Inflammatory macrophage (primary cell): ENCODE measurements around the gene SYCE3.
"Not testable (repeated sequence)": the region's sequence is repeated elsewhere in the genome, so short reads cannot be mapped to it uniquely, and the experiment has no call there.

Experiments
- DNase-seq, 2 donors: peaks; one replicate each; pipeline ENCODE4 v3.0.0-alpha.2; 2020 to 2022
- total RNA-seq, 18 experiments: gene quantifications; one replicate each; lab custom pipeline; 2026; ENCODE audit warnings: mixed read lengths in 6 of 18, inconsistent platforms in 2 of 18; lab: John Stamatoyannopoulos, UW

The SYCE3 gene, protein sequence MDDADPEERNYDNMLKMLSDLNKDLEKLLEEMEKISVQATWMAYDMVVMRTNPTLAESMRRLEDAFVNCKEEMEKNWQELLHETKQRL
- 0 to 0.12 (median 0.06) reads per million in 18 experiments for total RNA-seq

GRCh38 chr22:50562523-50563412 lies at the start of gene SYCE3:
Gene SYCE3 (minus strand): TSS chr22:50562919. CDS start chr22:50556405, 6,514 bp downstream.
- DNase-seq = peak; percentile 96 to 97

GRCh38 chr22:50612168-50612527 lies 49.4 kb upstream of the SYCE3 start:
- DNase-seq = no peak

DNA sequence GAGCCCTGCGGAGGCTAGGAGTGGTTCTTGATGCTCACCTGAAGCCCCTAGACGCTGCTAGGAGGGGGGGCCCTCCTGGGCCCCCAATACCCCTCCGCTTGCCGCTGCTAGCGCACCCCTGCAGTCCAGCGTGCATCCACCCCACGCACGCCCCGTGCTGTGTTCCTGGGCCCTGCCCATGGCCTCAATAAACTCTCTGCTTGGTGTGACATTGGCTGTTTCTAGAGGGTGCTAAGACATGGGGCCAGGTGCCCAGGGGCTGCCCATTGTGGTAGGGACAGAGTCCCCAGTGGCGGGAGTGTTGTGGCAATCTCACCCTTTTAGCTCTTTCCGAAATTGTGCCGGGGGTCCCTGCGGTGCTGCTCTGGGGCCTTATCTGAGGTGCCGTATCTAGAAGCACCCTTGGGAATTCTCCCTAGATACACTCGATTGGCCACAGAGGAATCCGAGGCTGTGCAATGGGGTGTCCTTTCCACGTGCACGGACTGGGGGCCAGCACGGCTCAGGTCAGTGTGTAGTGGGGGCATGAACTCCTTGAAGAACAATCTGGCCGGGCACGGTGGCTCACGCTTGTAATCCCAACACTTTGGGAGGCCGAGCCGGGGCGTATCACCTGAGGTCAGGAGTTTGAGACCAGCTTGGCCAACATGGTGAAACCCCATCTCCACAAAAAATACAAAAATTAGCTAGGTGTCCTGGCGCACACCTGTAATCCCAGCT lies 48.8 kb upstream of the SYCE3 start:
- DNase-seq = no peak

- no peak for DNase-seq
Observed at GRCh38 chr22:50610581-50610980, 47.9 kb upstream of the SYCE3 start.

GRCh38 chr22:50610041-50610451 lies 47.3 kb upstream of the SYCE3 start:
- DNase-seq = no peak

GRCh38 chr22:50609599-50609998 lies 46.9 kb upstream of the SYCE3 start:
- DNase-seq = no peak

- DNase-seq = no peak
Observed at GRCh38 chr22:50608996-50609395, 46.3 kb upstream of the SYCE3 start.

DNA sequence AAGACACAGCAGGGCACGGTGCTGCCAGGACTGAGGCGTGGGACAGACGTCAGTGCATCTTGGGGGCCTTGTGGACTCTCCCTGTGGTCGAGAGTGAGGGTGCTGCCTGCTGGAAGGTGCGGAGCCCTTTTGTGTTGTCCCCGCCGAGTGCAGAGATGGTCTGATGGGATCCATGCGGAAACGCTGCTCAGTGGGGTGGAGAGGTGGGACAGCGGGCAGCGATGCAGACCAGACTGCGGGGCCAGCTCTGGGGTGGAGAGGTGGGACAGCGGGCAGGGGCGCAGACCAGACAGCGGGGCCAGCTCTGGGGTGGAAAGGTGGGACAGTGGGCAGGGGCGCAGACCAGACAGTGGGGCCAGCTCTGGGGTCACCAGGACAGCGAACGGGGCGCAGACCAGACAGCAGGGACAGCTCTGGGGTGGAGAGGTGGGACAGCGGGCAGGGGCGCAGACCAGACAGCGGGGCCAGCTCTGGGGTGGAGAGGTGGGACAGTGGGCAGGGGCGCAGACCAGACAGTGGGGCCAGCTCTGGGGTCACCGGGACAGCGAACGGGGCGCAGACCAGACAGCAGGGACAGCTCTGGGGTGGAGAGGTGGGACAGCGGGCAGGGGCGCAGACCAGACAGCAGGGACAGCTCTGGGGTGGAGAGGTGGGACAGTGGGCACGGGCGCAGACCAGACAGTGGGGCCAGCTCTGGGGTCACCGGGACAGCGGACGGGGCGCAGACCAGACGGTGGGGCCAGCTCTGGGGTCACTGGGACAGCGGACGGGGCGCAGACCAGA lies 45.5 kb upstream of the SYCE3 start:
- not testable (repeated sequence) for DNase-seq

GRCh38 chr22:50607659-50608020 lies 44.9 kb upstream of the SYCE3 start:
- no peak for DNase-seq

- DNase-seq = no peak
Observed at GRCh38 chr22:50606946-50607658, 44.4 kb upstream of the SYCE3 start.

GRCh38 chr22:50606165-50606945 lies 43.6 kb upstream of the SYCE3 start:
- DNase-seq = no peak

- no peak for DNase-seq
Observed at GRCh38 chr22:50605613-50606074, 42.9 kb upstream of the SYCE3 start.

GRCh38 chr22:50605002-50605612 lies 42.4 kb upstream of the SYCE3 start:
- DNase-seq = no peak

DNA sequence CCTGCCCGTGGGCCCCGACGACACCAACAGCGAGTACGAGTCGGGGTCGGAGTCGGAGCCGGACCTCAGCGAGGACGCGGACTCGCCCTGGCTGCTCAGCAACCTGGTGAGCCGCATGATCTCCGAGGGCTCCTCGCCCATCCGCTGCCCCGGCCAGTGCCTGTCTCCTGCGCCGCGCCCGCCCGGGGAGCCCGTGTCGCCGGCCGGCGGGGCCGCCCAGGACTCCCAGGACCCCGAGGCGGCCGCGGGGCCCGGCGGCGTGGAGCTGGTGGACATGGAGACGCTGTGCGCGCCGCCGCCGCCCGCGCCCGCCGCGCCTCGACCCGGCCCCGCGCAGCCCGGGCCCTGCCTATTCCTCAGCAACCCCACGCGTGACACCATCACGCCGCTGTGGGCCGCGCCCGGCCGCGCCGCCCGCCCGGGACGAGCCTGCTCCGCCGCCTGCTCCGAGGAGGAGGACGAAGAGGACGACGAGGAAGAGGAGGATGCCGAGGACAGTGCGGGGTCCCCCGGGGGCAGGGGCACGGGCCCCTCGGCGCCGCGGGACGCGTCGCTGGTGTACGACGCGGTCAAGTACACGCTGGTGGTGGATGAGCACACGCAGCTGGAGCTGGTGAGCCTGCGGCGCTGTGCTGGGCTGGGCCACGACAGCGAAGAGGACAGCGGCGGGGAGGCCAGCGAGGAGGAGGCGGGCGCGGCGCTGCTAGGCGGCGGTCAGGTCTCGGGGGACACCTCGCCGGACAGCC lies 41.7 kb upstream of the SYCE3 start:
- no peak for DNase-seq

- DNase-seq = no peak
Observed at GRCh38 chr22:50603511-50604255, 41.0 kb upstream of the SYCE3 start.

GRCh38 chr22:50602338-50602700 lies 39.6 kb upstream of the SYCE3 start:
- no peak for DNase-seq

- DNase-seq = no peak
Observed at GRCh38 chr22:50601669-50602337, 39.1 kb upstream of the SYCE3 start.

DNA sequence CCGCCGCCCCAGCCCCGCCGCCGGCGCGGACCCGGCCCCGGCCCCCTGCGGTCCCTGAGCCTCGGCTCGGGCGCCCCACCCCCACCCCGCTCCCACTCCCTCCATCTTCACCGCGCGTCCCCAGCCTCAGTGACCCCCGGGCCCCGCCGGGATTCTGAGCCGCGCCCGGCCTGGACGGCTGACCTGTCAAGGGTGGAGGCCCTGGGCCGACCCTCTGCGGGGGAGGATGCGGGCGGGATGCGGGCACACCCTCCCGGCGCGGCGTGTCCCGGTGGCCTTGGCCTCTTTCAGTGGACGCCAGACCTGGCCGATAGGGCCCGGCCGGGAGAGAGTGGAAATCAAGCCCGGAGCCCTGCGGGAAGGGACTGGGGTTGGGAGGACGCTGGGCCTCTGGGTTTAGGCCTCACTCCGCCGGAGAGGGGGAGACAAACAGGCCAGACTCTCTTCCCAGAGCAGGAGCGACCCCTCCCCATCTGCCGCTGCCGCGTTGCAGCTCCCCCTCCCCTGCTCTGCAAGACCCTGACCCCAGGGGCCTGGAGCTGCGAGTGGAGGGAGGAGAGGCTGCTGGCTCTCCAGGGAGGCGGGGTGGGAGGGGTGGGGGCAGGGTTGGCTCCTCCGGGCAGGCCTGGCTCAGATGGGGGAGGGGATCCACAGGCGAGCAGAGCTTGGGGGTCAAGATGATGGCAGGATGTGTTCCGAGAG lies 38.4 kb upstream of the SYCE3 start:
- DNase-seq = no peak
